Measurements from ENCODE around the gene SH3GL3. TPM values are rescaled to one million over a fixed set of nuclear protein-coding genes. Genes with fewer than 3 reads are reported as not detected.

SH3GL3 gene
- total RNA-seq, 1 donor: 0.72 TPM

DNA sequence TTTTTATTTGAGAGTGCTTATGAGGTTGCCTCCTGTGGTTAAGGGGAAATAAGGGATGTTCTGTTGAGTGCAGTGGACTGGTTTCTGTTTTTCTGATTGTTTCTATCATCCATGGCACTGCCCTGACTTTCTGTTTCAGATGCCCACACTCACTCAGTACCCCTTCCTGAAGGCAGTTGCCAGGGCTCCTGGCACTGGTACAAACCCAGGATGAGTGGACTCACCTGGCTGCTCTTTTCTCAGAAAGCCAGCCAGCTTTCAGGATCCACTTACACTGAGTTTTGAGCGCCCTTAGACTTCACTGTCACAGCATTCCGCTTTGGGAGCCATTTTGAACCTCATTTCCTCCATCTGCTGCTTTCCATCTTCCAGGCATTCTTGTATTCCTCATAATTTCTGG is 150.9 kb downstream of the SH3GL3 start:
- H4K20me1 ChIP-seq (ENCODE audit: insufficient read depth, low read length): no peaks in the 10 kb centered on the region

DNA sequence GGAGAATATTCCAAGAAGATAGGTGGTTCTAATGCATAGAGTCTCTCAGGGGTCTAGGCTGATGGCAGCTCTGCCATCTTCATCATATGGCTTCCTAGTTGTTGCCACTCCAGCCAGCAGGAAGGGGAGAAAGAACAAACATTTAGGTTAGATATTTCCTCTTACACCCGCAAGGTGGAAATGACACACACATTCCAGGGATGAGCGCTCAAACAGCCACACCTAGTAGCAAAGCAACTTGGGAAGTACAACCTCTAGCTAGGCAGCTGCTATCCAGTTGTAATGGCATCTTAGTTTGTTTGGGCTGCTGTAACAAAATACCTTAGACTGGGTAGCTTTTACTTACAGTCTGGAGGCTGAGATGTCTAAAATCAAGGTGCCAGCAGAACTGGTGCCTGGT is 154.9 kb downstream of the SH3GL3 start:
- TF ChIP-seq, protein P1, sequence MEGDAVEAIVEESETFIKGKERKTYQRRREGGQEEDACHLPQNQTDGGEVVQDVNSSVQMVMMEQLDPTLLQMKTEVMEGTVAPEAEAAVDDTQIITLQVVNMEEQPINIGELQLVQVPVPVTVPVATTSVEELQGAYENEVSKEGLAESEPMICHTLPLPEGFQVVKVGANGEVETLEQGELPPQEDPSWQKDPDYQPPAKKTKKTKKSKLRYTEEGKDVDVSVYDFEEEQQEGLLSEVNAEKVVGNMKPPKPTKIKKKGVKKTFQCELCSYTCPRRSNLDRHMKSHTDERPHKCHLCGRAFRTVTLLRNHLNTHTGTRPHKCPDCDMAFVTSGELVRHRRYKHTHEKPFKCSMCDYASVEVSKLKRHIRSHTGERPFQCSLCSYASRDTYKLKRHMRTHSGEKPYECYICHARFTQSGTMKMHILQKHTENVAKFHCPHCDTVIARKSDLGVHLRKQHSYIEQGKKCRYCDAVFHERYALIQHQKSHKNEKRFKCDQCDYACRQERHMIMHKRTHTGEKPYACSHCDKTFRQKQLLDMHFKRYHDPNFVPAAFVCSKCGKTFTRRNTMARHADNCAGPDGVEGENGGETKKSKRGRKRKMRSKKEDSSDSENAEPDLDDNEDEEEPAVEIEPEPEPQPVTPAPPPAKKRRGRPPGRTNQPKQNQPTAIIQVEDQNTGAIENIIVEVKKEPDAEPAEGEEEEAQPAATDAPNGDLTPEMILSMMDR (IDR thresholded peaks at IDR 0.05; ENCODE audit: extremely low read depth, low read depth, low read length): no peak
- Histone ChIP-seq H3K27me3 (ENCODE audit: insufficient read depth, low read length) (no peaks in the 10 kb centered on the region), H3K4me1 (ENCODE audit: insufficient read depth, low read length) (no peaks in the 10 kb centered on the region), H3K4me3 (ENCODE audit: insufficient read depth, low read length) (no peak overlapping the region), H3K79me2 (ENCODE audit: insufficient read depth, low read length) (no peaks in the 10 kb centered on the region), H4K20me1 (ENCODE audit: insufficient read depth, low read length) (no peaks in the 10 kb centered on the region), H3K9me3 (ENCODE audit: low read depth, low read length) (no peaks in the 10 kb centered on the region), H3K27ac (ENCODE audit: low read depth, low read length) (no peak overlapping the region), H3K36me3 (ENCODE audit: insufficient read depth, low read length) (no peaks in the 10 kb centered on the region), H2AFZ (ENCODE audit: low read length) (no peak overlapping the region), H3K4me2 (ENCODE audit: insufficient read depth, low read length) (no peak overlapping the region)
- DNase-seq (ENCODE audit: insufficient read length, low spot score, missing footprints): no peak

More for the DNA sequence above, 150.9 kb downstream of the SH3GL3 start:
- no peak for DNase-seq (ENCODE audit: insufficient read length, low spot score, missing footprints)
- TF ChIP-seq, protein P1 (IDR thresholded peaks at IDR 0.05; ENCODE audit: extremely low read depth, low read depth, low read length): no peak
- no peaks in the 10 kb centered on the region for H3K36me3 ChIP-seq (ENCODE audit: insufficient read depth, low read length)
- H3K9me3 ChIP-seq (ENCODE audit: low read depth, low read length): no peaks in the 10 kb centered on the region
- no peak overlapping the region for H3K27ac ChIP-seq (ENCODE audit: low read depth, low read length)
- no peak overlapping the region for H2AFZ ChIP-seq (ENCODE audit: low read length)
- no peaks in the 10 kb centered on the region for H3K4me1 ChIP-seq (ENCODE audit: insufficient read depth, low read length)
- no peaks in the 10 kb centered on the region for H3K27me3 ChIP-seq (ENCODE audit: insufficient read depth, low read length)
- H3K4me3 ChIP-seq (ENCODE audit: insufficient read depth, low read length): no peak overlapping the region
- H3K79me2 ChIP-seq (ENCODE audit: insufficient read depth, low read length): no peaks in the 10 kb centered on the region
- no peak overlapping the region for H3K4me2 ChIP-seq (ENCODE audit: insufficient read depth, low read length)

DNA sequence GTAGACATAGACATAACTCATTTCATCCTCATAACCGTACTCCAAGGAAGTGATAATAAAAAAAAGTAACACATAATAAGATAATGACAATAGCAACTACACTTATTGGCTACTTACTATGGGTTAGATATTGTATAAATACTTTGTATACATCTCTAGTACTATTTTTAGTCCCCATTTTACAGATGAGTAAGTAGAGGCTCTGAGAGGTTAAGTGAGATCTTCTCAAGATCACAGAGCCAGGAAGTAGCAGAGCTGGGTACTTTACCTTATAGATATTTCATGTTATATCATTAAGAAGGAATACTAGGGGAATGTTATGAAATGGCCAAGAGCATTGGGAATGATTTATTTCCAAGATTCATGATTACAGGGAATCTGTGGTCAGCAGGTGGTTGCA is 157.4 kb downstream of the SH3GL3 start:
- Histone ChIP-seq H3K79me2 (ENCODE audit: insufficient read depth, low read length) (no peaks in the 10 kb centered on the region), H4K20me1 (ENCODE audit: insufficient read depth, low read length) (no peaks in the 10 kb centered on the region), H3K27ac (ENCODE audit: low read depth, low read length) (no peak overlapping the region), H2AFZ (ENCODE audit: low read length) (no peak overlapping the region), H3K27me3 (ENCODE audit: insufficient read depth, low read length) (no peaks in the 10 kb centered on the region), H3K9me3 (ENCODE audit: low read depth, low read length) (no peaks in the 10 kb centered on the region), H3K4me3 (ENCODE audit: insufficient read depth, low read length) (no peak overlapping the region), H3K36me3 (ENCODE audit: insufficient read depth, low read length) (no peaks in the 10 kb centered on the region), H3K4me2 (ENCODE audit: insufficient read depth, low read length) (no peak overlapping the region), H3K4me1 (ENCODE audit: insufficient read depth, low read length) (no peaks in the 10 kb centered on the region)
- no peak for DNase-seq (ENCODE audit: insufficient read length, low spot score, missing footprints)
- TF ChIP-seq, protein P1 (IDR thresholded peaks at IDR 0.05; ENCODE audit: extremely low read depth, low read depth, low read length): no peak

DNA sequence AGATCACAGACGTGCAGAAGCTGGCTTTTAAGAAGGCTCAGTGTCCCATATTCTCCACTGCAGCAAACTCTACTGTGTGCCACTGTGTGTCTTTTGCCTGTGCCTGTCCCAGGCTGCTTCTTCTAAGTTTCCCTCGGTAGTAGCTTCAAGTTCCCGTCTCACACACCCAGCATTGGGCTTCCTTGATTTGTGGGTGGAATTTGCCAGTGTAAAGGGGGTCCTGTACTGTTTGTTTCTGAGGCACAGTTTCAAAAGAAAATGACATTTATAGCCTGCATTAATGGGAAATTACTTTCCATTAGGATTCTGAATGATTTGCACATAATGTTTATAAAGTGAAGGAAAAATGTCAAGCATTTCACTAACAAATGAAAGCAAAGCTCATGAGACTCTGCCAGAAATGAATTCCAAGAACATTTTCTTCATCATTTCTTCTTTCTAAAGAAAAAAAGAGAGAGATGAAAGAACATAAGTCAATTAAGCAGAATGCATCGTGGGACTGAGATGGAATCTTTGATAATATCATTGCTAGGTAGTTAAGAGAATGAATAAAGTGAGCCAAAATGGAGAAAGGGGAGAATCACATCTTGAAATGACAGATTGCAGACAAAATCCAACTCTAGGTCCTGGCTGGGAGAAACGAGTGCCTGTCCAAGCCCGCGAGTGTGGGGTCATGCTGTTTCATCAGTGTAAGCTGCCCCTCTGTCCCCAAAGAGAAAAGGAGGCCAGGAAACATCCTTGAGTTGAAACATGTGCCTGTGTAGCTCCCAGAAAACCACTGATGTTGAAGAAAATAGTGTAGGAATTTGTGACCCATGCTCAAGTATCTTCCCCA is 158.2 kb downstream of the SH3GL3 start:
- H3K4me1 ChIP-seq (ENCODE audit: insufficient read depth, low read length): no peaks in the 10 kb centered on the region
- no peaks in the 10 kb centered on the region for H3K9me3 ChIP-seq (ENCODE audit: low read depth, low read length)
- H2AFZ ChIP-seq (ENCODE audit: low read length): no peak overlapping the region
- H3K4me3 ChIP-seq (ENCODE audit: insufficient read depth, low read length): no peak overlapping the region
- H4K20me1 ChIP-seq (ENCODE audit: insufficient read depth, low read length): no peaks in the 10 kb centered on the region
- no peaks in the 10 kb centered on the region for H3K36me3 ChIP-seq (ENCODE audit: insufficient read depth, low read length)
- peak; percentile 1 for DNase-seq (ENCODE audit: insufficient read length, low spot score, missing footprints)
- no peaks in the 10 kb centered on the region for H3K27me3 ChIP-seq (ENCODE audit: insufficient read depth, low read length)
- H3K27ac ChIP-seq (ENCODE audit: low read depth, low read length): no peak overlapping the region
- TF ChIP-seq, protein P1 (IDR thresholded peaks at IDR 0.05; ENCODE audit: extremely low read depth, low read depth, low read length): no peak
- H3K79me2 ChIP-seq (ENCODE audit: insufficient read depth, low read length): no peaks in the 10 kb centered on the region
- H3K4me2 ChIP-seq (ENCODE audit: insufficient read depth, low read length): no peak overlapping the region
